HUES48 (cell line): ENCODE measurements around the gene SCYGR3.
"Not testable (repeated sequence)": the region's sequence is repeated elsewhere in the genome, so short reads cannot be mapped to it uniquely, and the experiment has no call there.

Source experiments
- H3K27ac ChIP-seq: one replicate; pipeline ENCODE4 v1.7.0; 2013; ENCODE audit warnings: low read depth, low read length, inconsistent platforms
- H3K27me3 ChIP-seq: 2 replicates; pipeline ENCODE4 v1.6.1; 2013; ENCODE audit warnings: mild to moderate bottlenecking, low read length; ENCODE audit not compliant: control insufficient read depth, insufficient read depth
- H3K36me3 ChIP-seq: 2 replicates; pipeline ENCODE4 v1.6.1; 2013; ENCODE audit warnings: low read length; ENCODE audit not compliant: control insufficient read depth, insufficient read depth
- H3K4me1 ChIP-seq: 2 replicates; pipeline ENCODE4 v1.6.1; 2013; ENCODE audit warnings: mild to moderate bottlenecking, low read length; ENCODE audit not compliant: control insufficient read depth, insufficient read depth
- H3K4me3 ChIP-seq: 2 replicates; pipeline ENCODE4 v1.5.1; 2013; ENCODE audit warnings: mild to moderate bottlenecking, low read depth, low read length
- H3K9ac ChIP-seq: 2 replicates; pipeline ENCODE4 v1.6.1; 2013; ENCODE audit warnings: mild to moderate bottlenecking, low read depth, low read length, moderate library complexity
- H3K9me3 ChIP-seq: 2 replicates; pipeline ENCODE4 v1.6.1; 2013; ENCODE audit warnings: low read length; ENCODE audit not compliant: control insufficient read depth, insufficient read depth

Gene SCYGR3

GRCh38 chr2:227613272-227613660, 1.4 kb downstream of the SCYGR3 start:
- Histone ChIP-seq H3K27ac (no peak overlapping the region), H3K9me3 (no peaks in the 10 kb centered on the region), H3K4me1 (peaks cover 14% of the 10 kb centered on the region), H3K4me3 (no peak overlapping the region), H3K27me3 (no peaks in the 10 kb centered on the region), H3K36me3 (no peaks in the 10 kb centered on the region), H3K9ac (no peak overlapping the region)

DNA sequence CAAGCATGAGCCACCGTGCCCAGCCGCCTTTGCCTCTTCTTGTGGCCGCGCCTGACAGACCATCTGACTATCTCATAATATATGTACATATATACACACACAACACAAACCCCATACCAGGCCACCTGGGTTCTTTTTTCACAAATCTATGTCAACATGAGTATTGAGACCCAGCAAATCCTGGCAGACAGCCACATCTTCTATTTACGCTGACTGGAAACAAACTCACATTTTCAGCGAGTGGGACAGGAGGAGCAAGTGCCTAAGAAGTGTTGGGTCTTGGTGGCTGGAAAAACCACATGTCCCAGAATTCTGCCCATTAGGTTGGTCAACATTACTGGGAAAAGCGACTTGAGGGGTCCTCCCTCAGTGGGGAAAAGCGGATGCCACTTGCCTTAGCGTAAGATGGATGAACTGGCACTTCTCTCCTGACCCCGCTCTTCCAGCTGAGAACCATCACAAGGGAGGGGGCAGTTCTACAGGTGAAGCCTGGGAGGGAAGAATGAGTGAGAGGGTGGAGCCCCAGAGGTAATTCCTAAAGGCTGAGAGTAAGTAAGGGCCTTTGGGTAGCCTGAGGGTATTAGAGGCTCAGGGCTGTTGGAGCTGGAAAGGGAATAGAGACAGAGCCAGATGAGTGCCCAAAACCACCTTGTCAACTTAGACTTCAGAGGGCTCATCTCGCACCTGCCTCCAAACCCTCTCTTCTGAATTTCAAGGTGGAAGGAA, 1.9 kb downstream of the SCYGR3 start:
- Histone ChIP-seq H3K27ac (no peak overlapping the region), H3K9ac (no peak overlapping the region), H3K4me1 (peaks cover 14% of the 10 kb centered on the region), H3K27me3 (no peaks in the 10 kb centered on the region), H3K36me3 (no peaks in the 10 kb centered on the region), H3K9me3 (no peaks in the 10 kb centered on the region), H3K4me3 (no peak overlapping the region)

DNA sequence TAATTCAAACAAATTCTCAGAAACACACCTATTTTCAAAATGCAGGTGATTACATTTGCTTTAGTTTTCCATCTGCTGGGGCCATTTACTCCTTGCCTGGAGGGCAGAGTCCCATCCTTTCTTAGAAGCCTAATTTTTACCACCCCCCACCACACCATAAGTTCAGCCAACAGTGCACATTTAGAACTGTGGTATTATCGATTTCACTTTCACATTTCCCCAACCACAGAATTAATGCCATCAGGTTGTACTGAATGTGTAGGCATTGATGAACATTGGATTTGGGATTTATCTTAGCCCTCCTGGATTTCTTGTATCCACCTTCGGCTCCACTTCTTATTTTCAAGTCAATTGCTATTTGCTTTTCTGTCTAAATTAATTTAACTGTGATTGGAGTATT, 4.5 kb downstream of the SCYGR3 start:
- H3K4me3 ChIP-seq = no peak overlapping the region
- no peak overlapping the region for H3K9ac ChIP-seq
- no peaks in the 10 kb centered on the region for H3K4me1 ChIP-seq

DNA sequence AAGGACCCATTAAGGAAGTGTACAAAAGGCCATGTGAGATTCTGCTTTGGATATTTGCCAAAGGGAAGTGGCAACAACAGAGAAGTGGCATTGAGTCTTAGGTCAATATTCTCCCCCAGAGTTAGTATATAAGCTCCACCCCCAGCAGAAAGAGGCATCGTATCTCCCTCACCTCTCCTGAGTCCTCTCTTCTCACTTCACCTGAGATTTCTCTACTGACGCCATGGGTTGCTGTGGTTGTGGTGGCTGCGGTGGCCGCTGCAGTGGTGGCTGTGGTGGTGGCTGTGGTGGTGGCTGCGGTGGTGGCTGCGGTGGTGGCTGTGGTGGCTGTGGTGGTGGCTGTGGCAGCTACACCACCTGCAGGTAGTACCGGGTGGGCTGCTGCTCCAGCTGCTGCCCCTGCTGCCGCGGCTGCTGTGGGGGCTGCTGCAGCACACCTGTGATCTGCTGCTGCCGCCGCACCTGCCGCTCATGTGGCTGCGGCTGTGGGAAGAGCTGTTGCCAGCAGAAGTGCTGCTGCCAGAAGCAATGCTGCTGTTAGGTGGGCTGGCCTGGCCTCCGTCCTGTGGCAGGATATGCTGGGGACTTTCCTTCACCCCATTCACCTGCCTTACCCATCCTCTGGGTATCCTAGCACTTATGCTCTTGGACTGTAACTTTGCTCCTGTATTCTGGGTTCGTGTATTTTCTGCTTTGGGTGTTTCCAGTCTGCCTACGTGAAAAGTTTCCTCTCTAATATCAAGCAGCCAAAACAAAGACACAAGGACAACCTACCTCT, 5.9 kb downstream of the SCYGR3 start:
- no peaks in the 10 kb centered on the region for H3K4me1 ChIP-seq
- no peaks in the 10 kb centered on the region for H3K36me3 ChIP-seq
- no peak overlapping the region for H3K9ac ChIP-seq
- H3K27ac ChIP-seq = no peak overlapping the region
- no peak overlapping the region for H3K4me3 ChIP-seq
- no peaks in the 10 kb centered on the region for H3K9me3 ChIP-seq
- H3K27me3 ChIP-seq = no peaks in the 10 kb centered on the region

More for the DNA sequence above, 4.5 kb downstream of the SCYGR3 start:
- Histone ChIP-seq H3K27ac (no peak overlapping the region), H3K36me3 (no peaks in the 10 kb centered on the region), H3K27me3 (no peaks in the 10 kb centered on the region), H3K9me3 (no peaks in the 10 kb centered on the region)

DNA sequence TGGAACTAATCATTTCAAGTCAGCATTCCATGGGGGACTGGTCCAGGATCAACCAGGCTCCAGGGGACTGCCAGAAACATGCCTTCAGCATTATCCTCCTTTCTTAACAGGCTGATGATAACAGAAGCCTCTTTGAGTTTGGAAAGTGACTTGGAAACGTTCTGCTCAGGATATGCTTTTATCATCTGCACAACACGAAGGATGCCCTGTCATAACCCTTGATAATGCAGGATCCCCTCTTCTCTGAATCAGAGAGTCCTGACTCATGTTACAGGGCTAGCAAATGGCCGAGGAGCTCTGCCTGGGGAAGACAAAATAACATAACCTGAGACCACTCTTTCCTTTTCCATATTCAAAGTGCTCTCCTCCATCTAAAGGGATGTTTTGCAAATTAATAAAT, 6.7 kb downstream of the SCYGR3 start:
- Histone ChIP-seq H3K9ac (no peak overlapping the region), H3K27me3 (no peaks in the 10 kb centered on the region), H3K9me3 (no peaks in the 10 kb centered on the region), H3K4me1 (no peaks in the 10 kb centered on the region), H3K4me3 (no peak overlapping the region), H3K27ac (no peak overlapping the region), H3K36me3 (no peaks in the 10 kb centered on the region)

DNA sequence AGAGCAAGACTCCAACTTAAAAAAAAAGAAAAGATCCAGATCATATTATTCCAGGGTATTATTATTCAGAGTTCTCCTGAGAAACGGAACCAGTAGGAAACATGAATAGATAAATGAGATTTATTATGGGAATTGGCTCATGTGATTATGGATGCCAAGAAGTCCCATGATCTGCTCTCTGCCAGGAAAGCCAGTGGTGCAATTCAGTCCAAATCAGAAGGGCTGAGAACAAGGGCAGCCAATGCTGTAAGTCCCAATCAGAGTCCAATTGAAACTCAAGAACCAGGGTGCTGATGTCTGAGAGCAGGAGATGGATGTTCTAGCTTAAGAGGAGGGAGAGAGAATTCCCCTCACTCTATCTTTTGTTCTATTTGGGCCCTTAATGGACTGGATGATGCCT, 8.2 kb downstream of the SCYGR3 start:
- Histone ChIP-seq H3K4me3 (no peak overlapping the region), H3K27ac (no peak overlapping the region), H3K9ac (no peak overlapping the region), H3K4me1 (no peaks in the 10 kb centered on the region), H3K27me3 (no peaks in the 10 kb centered on the region), H3K9me3 (no peaks in the 10 kb centered on the region), H3K36me3 (no peaks in the 10 kb centered on the region)

DNA sequence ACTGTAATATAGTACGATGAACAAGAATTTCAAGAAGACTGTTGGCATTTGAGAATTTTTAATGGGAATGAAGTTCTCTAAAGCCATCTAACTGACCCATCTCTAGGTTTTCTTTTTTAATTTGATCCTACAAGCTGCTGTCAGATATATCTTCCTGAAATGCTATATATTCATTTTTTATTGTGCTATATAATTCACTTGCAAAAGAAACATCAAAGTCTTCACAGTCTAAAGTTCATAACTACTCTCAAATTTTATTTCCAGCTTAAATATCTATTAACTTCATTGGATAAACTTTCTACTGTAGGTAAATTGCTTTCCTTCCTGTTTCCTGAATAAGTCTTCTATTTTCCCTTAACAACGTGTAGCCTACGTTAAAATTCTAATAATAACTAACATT, 12.3 kb downstream of the SCYGR3 start:
- Histone ChIP-seq H3K36me3 (no peaks in the 10 kb centered on the region), H3K4me3 (no peak overlapping the region), H3K9me3 (no peaks in the 10 kb centered on the region), H3K9ac (no peak overlapping the region), H3K4me1 (no peaks in the 10 kb centered on the region), H3K27me3 (no peaks in the 10 kb centered on the region), H3K27ac (no peak overlapping the region)

DNA sequence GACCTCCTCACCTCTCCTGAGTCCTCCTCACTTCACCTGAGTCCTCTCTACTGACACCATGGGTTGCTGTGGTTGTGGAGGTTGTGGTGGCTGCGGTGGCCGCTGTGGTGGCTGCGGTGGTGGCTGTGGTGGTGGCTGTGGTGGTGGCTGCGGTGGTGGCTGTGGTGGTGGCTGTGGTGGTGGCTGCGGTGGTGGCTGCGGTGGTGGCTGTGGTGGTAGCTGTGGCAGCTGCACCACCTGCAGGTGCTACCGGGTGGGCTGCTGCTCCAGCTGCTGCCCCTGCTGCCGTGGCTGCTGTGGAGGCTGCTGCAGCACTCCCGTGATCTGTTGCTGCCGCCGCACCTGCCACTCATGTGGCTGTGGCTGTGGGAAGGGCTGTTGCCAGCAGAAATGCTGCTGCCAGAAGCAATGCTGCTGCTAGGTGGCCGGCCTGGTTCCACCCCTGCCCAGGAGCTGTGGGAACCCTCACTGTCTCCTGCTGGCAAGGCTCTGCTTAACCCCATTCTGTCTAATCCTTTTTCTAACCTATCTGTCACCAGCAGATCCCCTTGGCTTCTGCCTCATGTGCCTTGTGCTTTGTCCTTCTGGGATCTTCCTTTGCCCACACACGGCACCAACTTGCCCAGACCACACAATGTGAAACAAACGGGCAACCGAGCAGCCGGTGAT, 15.7 kb downstream of the SCYGR3 start, which contains the start of gene SCYGR2:
Gene SCYGR2 (plus strand): TSS at position 59 of the 669 bp plus-strand sequence. CDS start 0 bp downstream, at position 59.
- H3K27me3 ChIP-seq = not testable (repeated sequence)

GRCh38 chr2:227597998-227598397, 16.6 kb downstream of the SCYGR3 start:
- H3K9me3 ChIP-seq = no peaks in the 10 kb centered on the region
- no peaks in the 10 kb centered on the region for H3K4me1 ChIP-seq
- no peak overlapping the region for H3K9ac ChIP-seq
- H3K27me3 ChIP-seq = no peaks in the 10 kb centered on the region
- H3K4me3 ChIP-seq = no peak overlapping the region
- H3K36me3 ChIP-seq = no peaks in the 10 kb centered on the region
- H3K27ac ChIP-seq = no peak overlapping the region

More for the DNA sequence above, 15.7 kb downstream of the SCYGR3 start, which contains the start of gene SCYGR2:
- not testable (repeated sequence) for H3K36me3 ChIP-seq, H3K4me3 ChIP-seq, H3K4me1 ChIP-seq, H3K9ac ChIP-seq, H3K27ac ChIP-seq, H3K9me3 ChIP-seq

DNA sequence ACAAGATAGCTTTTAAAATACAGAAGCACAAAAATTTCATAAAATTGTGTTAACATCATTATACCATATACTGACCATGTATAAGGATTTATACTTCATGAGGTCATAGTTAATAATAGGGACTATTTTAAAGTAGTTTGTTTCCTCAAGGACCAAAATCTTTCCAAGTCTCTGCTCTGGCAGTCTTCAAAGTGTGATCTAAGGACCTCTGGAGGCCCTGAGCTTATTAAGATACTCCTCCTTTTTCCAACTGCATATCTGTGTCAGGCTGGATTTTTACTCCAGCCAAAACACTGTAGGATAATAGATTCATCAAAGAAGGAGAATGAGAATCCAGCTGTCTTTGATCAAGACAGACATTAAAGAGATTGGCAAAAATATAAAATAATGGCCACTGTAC, 17.6 kb downstream of the SCYGR3 start:
- no peaks in the 10 kb centered on the region for H3K36me3 ChIP-seq
- H3K9me3 ChIP-seq = no peaks in the 10 kb centered on the region
- no peak overlapping the region for H3K9ac ChIP-seq
- H3K4me1 ChIP-seq = no peaks in the 10 kb centered on the region
- no peak overlapping the region for H3K27ac ChIP-seq
- no peaks in the 10 kb centered on the region for H3K27me3 ChIP-seq
- no peak overlapping the region for H3K4me3 ChIP-seq

GRCh38 chr2:227595797-227596196, 18.8 kb downstream of the SCYGR3 start:
- H3K27ac ChIP-seq = no peak overlapping the region
- H3K4me1 ChIP-seq = no peaks in the 10 kb centered on the region
- no peaks in the 10 kb centered on the region for H3K9me3 ChIP-seq
- no peaks in the 10 kb centered on the region for H3K36me3 ChIP-seq
- H3K4me3 ChIP-seq = no peak overlapping the region
- no peak overlapping the region for H3K9ac ChIP-seq
- H3K27me3 ChIP-seq = no peaks in the 10 kb centered on the region
